K562 (cell line): ENCODE results near the gene TRAPPC2L. TPM values are rescaled to one million over a fixed set of nuclear protein-coding genes. Genes with fewer than 3 reads are reported as not detected.

Experiments used
- ATAC-seq: fragments of 200-7000 bp; cut with Tn5 transposase; 3 replicates; pipeline ENCODE4 v1.9.1; 2020; ENCODE audit warnings: moderate library complexity
- BruUV-seq: library from RNA; stranded (reverse); fragments of 400-500 nt; replicated peaks from 2 replicates; lab custom pipeline; 2021; lab: Mats Ljungman, UMichigan
- CTCF ChIA-PET: fragments of 300-600 bp; formaldehyde crosslinking; extraction: SDS; loops from one replicate; lab custom pipeline; 2021; ENCODE audit warnings: low intra/inter-chr PET ratio; lab: Yijun Ruan, JAX
- POLR2A ChIA-PET: fragments of 300-600, 350-650 bp; sonication (Branson Sonifier 250); formaldehyde crosslinking; extraction: SDS; loops from one replicate; lab custom pipeline; 2021; ENCODE audit warnings: antibody characterized with exemption, inconsistent platforms; lab: Yijun Ruan, JAX
- DNase-seq, 4 experiments: peaks; one replicate each; pipeline versions ENCODE4 v3.0.0 to v3.0.0-alpha.2; 2011 to 2018; ENCODE audit warnings: low spot score in 3 of 4, mixed read lengths in 3 of 4; ENCODE audit errors: extremely low read depth in 1 of 4
- FAIRE-seq: peaks from 2 replicates; lab custom pipeline; 2011; peaks lifted over from hg19 to GRCh38; lab: Jason Lieb, UNC
- H2AFZ ChIP-seq: 2 replicates; pipeline ENCODE4 v1.6.0; 2011; ENCODE audit warnings: low read depth, low read length, control low read depth, inconsistent platforms
- H3K27ac ChIP-seq: fragments of 200-600 bp; 3 replicates; pipeline ENCODE4 v1.8.0; 2011; ENCODE audit warnings: low read depth, mild to moderate bottlenecking, control low read depth, inconsistent platforms, low read length, moderate library complexity, mixed read lengths; ENCODE audit errors: extremely low read depth
- H3K27me3 ChIP-seq, 2 experiments: fragments of 300-600 bp in 1 of 2; 2 replicates in 1 of 2; 3 replicates in 1 of 2; pipeline versions ENCODE4 v1.6.0 to v1.8.0; 2011; ENCODE audit warnings: inconsistent platforms in 2 of 2, low read length in 2 of 2, mild to moderate bottlenecking in 1 of 2, mixed read lengths in 1 of 2, moderate library complexity in 1 of 2; ENCODE audit not compliant: control insufficient read depth in 2 of 2, insufficient read depth in 2 of 2
- H3K36me3 ChIP-seq: fragments of 300-600 bp; 3 replicates; pipeline ENCODE4 v1.8.0; 2011; ENCODE audit warnings: mild to moderate bottlenecking, low read length, inconsistent platforms; ENCODE audit not compliant: control insufficient read depth, insufficient read depth
- H3K4me1 ChIP-seq, 2 experiments: fragments of 200-600 bp in 1 of 2; replicated peaks in 1 of 2; 2 replicates in 1 of 2; 3 replicates in 1 of 2; pipeline versions ENCODE4 v1.5.1 to v1.8.0; 2011; ENCODE audit warnings: inconsistent platforms in 2 of 2, low read length in 2 of 2, mild to moderate bottlenecking in 1 of 2, mixed read lengths in 1 of 2, moderate library complexity in 1 of 2; ENCODE audit not compliant: control insufficient read depth in 2 of 2, insufficient read depth in 2 of 2
- H3K4me2 ChIP-seq: 2 replicates; pipeline ENCODE4 v1.6.1; 2011; ENCODE audit warnings: low read length, control low read depth, inconsistent platforms, mixed read lengths; ENCODE audit not compliant: insufficient read depth
- H3K4me3 ChIP-seq: fragments of 200-600 bp; sonication (generic), shearing (Covaris generic); 2 replicates; pipeline ENCODE4 v1.5.1; 2016; ENCODE audit warnings: control low read depth, inconsistent platforms
- H3K79me2 ChIP-seq: fragments of 200-600 bp; 3 replicates; pipeline ENCODE4 v1.8.0; 2011; ENCODE audit warnings: low read length, inconsistent platforms; ENCODE audit not compliant: control insufficient read depth, insufficient read depth
- H3K9ac ChIP-seq, 2 experiments: 2 replicates each; pipeline versions ENCODE4 v1.6.0 to v1.6.1; 2011; ENCODE audit warnings: low read depth in 2 of 2, low read length in 2 of 2, control low read depth in 1 of 2, inconsistent platforms in 1 of 2, mild to moderate bottlenecking in 1 of 2, mixed read lengths in 1 of 2; ENCODE audit not compliant: insufficient read depth in 1 of 2
- H3K9me1 ChIP-seq: one replicate; pipeline ENCODE4 v1.6.0; 2011; ENCODE audit warnings: inconsistent platforms, mild to moderate bottlenecking, low read length, moderate library complexity; ENCODE audit not compliant: control insufficient read depth, insufficient read depth
- H3K9me3 ChIP-seq: replicated peaks from 2 replicates; pipeline ENCODE4 v1.5.1; 2011; ENCODE audit warnings: low read depth, low read length, inconsistent platforms; ENCODE audit not compliant: control insufficient read depth, insufficient read depth
- H4K20me1 ChIP-seq: replicated peaks from 2 replicates; pipeline ENCODE4 v1.6.1; 2011; ENCODE audit warnings: low read length, inconsistent platforms, mixed read lengths; ENCODE audit not compliant: control insufficient read depth, insufficient read depth
- ADNP ChIP-seq: fragments of 200-800 bp; sonication (Bioruptor generic); IDR thresholded peaks from 2 replicates; pipeline ENCODE4 v1.6.1; 2016; ENCODE audit warnings: missing genetic modification characterization, missing compliant biosample characterization
- BCOR ChIP-seq: fragments of 450-650 bp; IDR thresholded peaks from 2 replicates; pipeline ENCODE4 v1.6.1; 2016
- E4F1 ChIP-seq: fragments of 250-450 bp; sonication (Bioruptor Pico); IDR thresholded peaks from 2 replicates; pipeline ENCODE4 v1.5.0; 2021; ENCODE audit warnings: mild to moderate bottlenecking, borderline replicate concordance
- GMEB1 ChIP-seq: fragments of 250-450 bp; sonication (Bioruptor Pico); IDR thresholded peaks from 2 replicates; pipeline ENCODE4 v1.4.0; 2020; ENCODE audit warnings: mild to moderate bottlenecking
- POLR2A ChIP-seq: fragments of 450-650 bp; conservative IDR thresholded peaks from 2 replicates; pipeline ENCODE4 v1.6.1; 2016
- POLR2G ChIP-seq: fragments of 200-400 bp; formaldehyde crosslinking; IDR thresholded peaks from 2 replicates; pipeline ENCODE4 v1.6.1; 2017; ENCODE audit warnings: low read depth, mild to moderate bottlenecking, antibody characterized with exemption, low read length, moderate library complexity
- RBM22 ChIP-seq: fragments of 200-400 bp; formaldehyde crosslinking; IDR thresholded peaks from 2 replicates; pipeline ENCODE4 v1.6.1; 2018; ENCODE audit warnings: low read length, low read depth; ENCODE audit not compliant: poor library complexity, severe bottlenecking
- RFX5 ChIP-seq: IDR thresholded peaks from 2 replicates; pipeline ENCODE4 v1.6.1; 2011; ENCODE audit warnings: low read depth, mild to moderate bottlenecking, improper control_type of control experiment, low read length
- SIN3A ChIP-seq, 2 experiments: fragments of 150-350 bp in 1 of 2; IDR thresholded peaks; 2 replicates each; pipeline ENCODE4 v1.6.1; 2011 to 2016; ENCODE audit warnings: borderline replicate concordance in 2 of 2, low read depth in 2 of 2, low read length in 2 of 2, mild to moderate bottlenecking in 2 of 2, moderate library complexity in 2 of 2; ENCODE audit not compliant: control insufficient read depth in 1 of 2
- ZBTB33 ChIP-seq: sonication (generic); formaldehyde crosslinking; IDR thresholded peaks from 2 replicates; pipeline ENCODE4 v1.8.1; 2023; ENCODE audit warnings: mild to moderate bottlenecking, missing genetic modification reagents
- ZFX ChIP-seq: sonication (generic); formaldehyde crosslinking; IDR thresholded peaks from 2 replicates; pipeline ENCODE4 v1.8.0; 2022; ENCODE audit warnings: mild to moderate bottlenecking, missing genetic modification reagents, moderate library complexity
- WGBS: fragments of 100-300 bp; shearing (Covaris generic); methylation state at CpG from one replicate; pipeline ENCODE4 v1.1.6; 2016; ENCODE audit warnings: low coverage, mixed read lengths; ENCODE audit not compliant: insufficient coverage; ENCODE audit errors: missing lambda C conversion rate; 5-methylcytosine and 5-hydroxymethylcytosine counted together
- in situ Hi-C: fragments of 300-500 bp; cut with MboI; formaldehyde crosslinking; loops from 4 replicates; pipeline ENCODE4 v1.15.0; 2018; ENCODE audit warnings: inconsistent platforms, mixed read lengths
- intact Hi-C: fragments of 100-400 bp; cut with micrococcal nuclease; formaldehyde crosslinking; loops from 2 replicates; pipeline ENCODE4 v1.14.2; 2022
- polyA plus RNA-seq, 8 experiments: library from polyadenylated mRNA; depleted of rRNA in 4 of 8; stranded (reverse) in 5 of 8; unstranded in 3 of 8; fragments of >200 nt; fragmentation: Nextera tagmentation in 2 of 8; fragmentation: Illumina TruSeq in 1 of 8; extraction: Ambion mirVana in 2 of 8; extraction: Trizol in 1 of 8; gene quantifications; 2 replicates each; pipeline versions ENCODE4 v1.2.1 to v1.2.3, GENCODE V29; 2011 to 2014; ENCODE audit warnings: inconsistent platforms in 1 of 8, missing spikeins in 1 of 8
- total RNA-seq, 7 experiments: library from RNA; depleted of rRNA in 6 of 7; stranded (reverse); fragments of >200 nt in 6 of 7; fragmentation: Illumina TruSeq in 2 of 7; extraction: Trizol in 2 of 7; gene quantifications; 2 replicates each; pipeline versions ENCODE4 v1.2.1 to v1.2.3, GENCODE V29; 2011 to 2021; ENCODE audit warnings: low replicate concordance in 1 of 7

The TRAPPC2L gene
- total and polyA plus RNA-seq, 9 of the 15 experiments (the other 6 are each of a cell fraction or from before 2014, with no cell fraction given): 60.4 to 398 (median 97.5) TPM

GRCh38 chr16:88906535-88907105 lies 49.7 kb downstream of the TRAPPC2L start:
- peaks cover 8 to 96% of the 10 kb centered on the region in 2 experiments; a peak in 4 of 5 replicates for H3K4me1 ChIP-seq
- CTCF ChIA-PET: no interaction called here
- no peaks in the 10 kb centered on the region for H3K9me3 ChIP-seq
- peaks cover 85% of the 10 kb centered on the region for H4K20me1 ChIP-seq
- H3K27me3 ChIP-seq: no peaks in the 10 kb centered on the region
- H3K36me3 ChIP-seq: peaks cover 73% of the 10 kb centered on the region; the same call in 2 of the 3 replicates
- intact Hi-C loops: no loop called here
- TF ChIP-seq ZFX (CRISPR knock-in tag) (peak; percentile 27; the same call in 1 of the 2 replicates), POLR2G (peak; percentile 68), SIN3A (IDR thresholded peaks at IDR 0.05; ENCODE audit: borderline replicate concordance in 2 of 2, control insufficient read depth in 1 of 2, low read depth in 2 of 2, low read length in 2 of 2) (no peak), ZBTB33 (CRISPR knock-in tag) (0 out of 2 replicates have a peak, but pooled peaks have one; percentile 13), BCOR (peak; percentile 82), RBM22 (peak; percentile 40), RFX5 (no peak), ADNP (0 out of 2 replicates have a peak, but pooled peaks have one; percentile 36), E4F1 (CRISPR knock-in tag) (no peak), POLR2A (no peak), GMEB1 (CRISPR knock-in tag) (no peak)
- TF ChIP-seq, all 486 proteins: peak for 6
- Histone ChIP-seq H3K4me3 (no peak overlapping the region), H3K27ac (no peak overlapping the region), H3K9me1 (peaks cover 21% of the 10 kb centered on the region), H2AFZ (no peak overlapping the region), H3K79me2 (peaks cover 94% of the 10 kb centered on the region), H3K9ac (peak overlapping the region in 1 of 2 experiments; percentile 52; a peak in 2 of 4 replicates), H3K4me2 (no peak overlapping the region)
- in situ Hi-C loops: no loop called here
- DNase-seq (no peak), FAIRE-seq (no peak), ATAC-seq (no peak; the same call in 2 of the 3 replicates)
- BruUV-seq: no TSS peak
- POLR2A ChIA-PET: no interaction called here
- 78% methylated on average over 20 of the region's 22 CpGs for WGBS
